Frontal cortex (tissue), 4 donors: ENCODE results near the gene LHFPL2. TPM values are rescaled to one million over a fixed set of nuclear protein-coding genes. Genes with fewer than 3 reads are reported as not detected.

Experiments
- DNase-seq, 2 donors: peaks; one replicate each; pipeline ENCODE4 v3.0.0; 2012; ENCODE audit warnings: low spot score in 2 of 2
- FAIRE-seq: peaks from 2 replicates; lab custom pipeline; 2012; peaks lifted over from hg19 to GRCh38; lab: Jason Lieb, UNC
- total RNA-seq: library from RNA; depleted of rRNA; stranded (reverse); fragments of >200 nt; gene quantifications from one replicate; pipeline ENCODE4 v1.2.3, GENCODE V29; 2014
- donor health status: control.
- donor health status: control.
- donor health status: control.

LHFPL2 gene
- total RNA-seq, 1 donor from 2014 or later, result 23.2 TPM

DNA sequence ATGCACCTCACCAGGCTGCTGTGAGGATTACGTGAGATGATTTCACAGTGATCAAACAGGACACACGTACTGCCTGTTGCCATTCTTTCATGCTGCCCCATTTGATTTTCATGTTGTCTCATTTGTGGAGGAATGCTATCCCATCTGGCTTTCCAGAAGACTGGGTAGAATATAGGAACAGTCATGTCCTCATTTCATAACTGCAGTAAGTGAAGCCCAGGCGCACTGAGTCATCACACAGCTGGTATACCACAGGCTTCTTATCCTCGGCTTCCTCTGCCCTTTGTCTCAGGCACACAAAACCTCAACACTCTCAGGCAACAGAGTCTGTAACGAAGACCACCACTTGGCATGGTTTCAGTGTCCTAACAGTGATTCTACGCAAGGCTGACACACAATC is 62.3 kb downstream of the LHFPL2 start:
- no peak for FAIRE-seq
- peak in 1 of 2 donors; percentile 37 for DNase-seq

DNA sequence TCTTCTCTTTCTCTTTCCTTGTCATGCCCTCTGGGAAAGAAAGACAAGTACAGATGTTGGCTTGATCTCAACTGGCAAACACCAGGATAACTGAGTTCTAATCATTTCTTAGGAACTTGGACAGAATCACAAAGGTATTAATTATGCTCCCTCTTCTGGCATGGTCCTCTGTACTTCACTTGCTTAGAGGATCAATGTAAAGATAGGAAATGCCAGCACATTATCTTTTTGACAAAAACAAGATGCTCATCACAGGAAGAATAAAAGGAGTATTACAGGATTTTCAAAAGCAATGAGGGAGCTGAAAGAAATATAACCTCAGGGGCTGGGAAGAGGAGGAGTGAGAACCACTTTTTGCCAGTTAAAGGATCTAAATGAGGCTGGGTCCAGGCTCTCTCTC is 70.6 kb downstream of the LHFPL2 start:
- DNase-seq (no peak), FAIRE-seq (no peak)

DNA sequence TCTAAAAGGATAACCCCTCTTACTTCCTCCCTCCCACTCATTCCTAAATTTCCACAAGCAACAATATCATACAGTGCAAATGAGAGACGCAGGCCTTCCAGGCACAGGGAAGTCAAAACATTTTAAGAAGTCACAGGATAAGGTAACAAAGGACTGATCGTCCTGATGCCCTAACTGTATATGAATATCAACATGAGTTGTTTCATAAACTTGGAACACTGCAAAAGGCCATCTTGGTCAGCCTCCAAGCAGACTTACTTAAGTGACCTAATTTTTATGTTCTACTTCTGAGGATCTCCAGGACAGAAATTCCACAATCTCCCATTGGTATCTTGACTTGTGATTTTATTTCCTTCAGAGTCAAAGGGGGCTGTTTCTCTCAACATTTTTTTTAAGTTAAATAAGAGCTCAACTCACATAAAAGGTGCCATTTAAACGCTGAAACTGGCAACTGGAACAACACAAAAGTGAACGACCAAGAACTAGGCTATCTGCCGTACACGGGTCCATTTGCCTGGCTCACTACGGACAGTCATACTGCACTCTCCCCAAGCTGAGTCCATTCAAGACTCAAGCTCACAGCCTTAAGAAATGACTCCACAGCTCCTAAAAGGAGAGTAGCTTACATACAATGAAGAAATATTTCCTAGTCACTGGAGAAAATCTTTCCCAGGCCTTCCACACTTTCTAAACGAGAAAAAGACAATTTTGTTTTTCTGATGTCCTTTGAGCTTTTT is 71.3 kb downstream of the LHFPL2 start:
- FAIRE-seq (no peak), DNase-seq (no peak)

DNA sequence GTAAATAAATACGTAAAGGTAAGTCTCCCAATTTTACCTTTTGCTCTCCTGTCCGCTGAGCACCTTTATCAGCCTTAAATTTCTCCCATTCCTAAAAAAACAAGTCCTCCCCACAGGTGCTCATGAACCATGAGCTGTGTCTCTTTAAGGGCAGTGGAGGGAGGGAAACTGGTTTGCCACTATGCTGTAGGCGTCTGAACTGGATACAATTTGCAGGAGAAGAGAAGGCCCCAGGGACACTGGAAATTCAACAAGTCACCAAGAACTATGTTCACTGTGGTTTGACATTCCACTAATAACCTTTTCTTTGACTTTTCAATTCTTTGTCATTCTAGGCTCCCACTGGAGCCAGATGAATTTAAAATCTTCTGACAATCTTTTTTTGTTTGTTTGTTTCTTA is 72.2 kb downstream of the LHFPL2 start:
- DNase-seq (no peak), FAIRE-seq (no peak)

DNA sequence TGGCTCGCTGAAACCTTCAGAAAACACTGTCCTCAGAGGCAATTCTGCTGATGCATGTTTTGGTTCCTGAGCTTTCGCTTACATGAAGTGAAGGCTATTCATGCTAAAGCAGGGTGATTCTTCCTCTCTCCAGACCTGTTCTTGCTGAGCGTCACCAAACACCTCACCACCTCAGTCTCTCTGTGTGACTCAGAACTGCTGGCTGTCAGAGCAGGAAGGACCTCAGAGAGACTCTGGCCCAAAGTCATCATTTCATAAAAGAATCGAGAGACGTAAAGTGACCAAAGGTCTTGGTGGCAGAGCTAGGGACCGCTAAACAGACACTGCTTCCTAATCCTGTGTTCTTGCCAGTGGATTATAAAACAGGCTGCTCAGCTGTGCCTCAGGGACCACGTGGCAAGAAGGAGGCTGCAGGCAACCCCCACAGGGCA is 73.8 kb downstream of the LHFPL2 start:
- FAIRE-seq, result no peak
- no peak for DNase-seq

DNA sequence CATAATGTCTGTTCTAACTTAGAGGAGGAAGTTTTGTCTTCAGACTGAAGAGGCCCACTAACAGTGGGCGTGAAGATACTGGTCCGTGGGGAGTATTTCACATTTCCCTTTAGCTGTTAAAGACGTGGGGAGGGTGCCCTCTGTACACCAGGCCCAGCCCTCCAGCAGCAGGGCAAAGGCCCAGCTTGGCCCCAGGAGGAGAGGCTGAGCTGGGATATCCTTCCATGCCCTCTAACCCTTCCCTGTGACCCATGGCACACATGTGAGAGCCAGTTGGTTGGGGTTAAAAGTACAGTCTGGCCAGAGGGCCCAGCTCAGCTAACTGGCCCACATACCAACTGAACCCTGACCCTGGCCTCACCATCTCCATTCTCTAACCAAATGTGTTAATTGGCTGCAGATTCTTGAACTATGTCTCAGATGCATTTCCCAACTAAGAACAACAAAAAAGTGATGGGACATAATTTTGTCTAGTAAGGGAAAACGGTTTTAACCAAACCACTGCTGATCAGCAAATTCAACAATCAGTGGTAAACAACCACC is 74.4 kb downstream of the LHFPL2 start:
- DNase-seq (no peak), FAIRE-seq (no peak)

DNA sequence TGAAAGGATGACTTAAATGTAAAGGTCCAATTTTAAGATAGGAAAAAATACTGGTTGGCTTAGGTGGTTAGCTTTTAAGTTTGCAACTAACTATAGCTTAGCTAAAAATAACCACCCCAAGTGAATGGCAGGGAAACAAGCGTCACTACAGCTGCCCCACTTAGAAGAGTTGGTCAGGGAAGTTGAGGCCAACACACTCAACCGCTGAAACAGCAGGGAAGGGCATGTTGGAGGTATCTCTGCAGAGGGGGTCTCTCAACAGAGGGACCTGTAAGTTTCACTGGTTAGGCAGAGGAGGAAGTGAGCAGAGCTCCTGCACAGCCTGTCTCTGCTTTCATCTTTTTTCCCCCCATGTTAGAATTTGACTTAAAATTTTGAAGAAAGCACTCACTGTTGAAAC is 75.3 kb downstream of the LHFPL2 start:
- no peak for FAIRE-seq
- DNase-seq, result no peak

DNA sequence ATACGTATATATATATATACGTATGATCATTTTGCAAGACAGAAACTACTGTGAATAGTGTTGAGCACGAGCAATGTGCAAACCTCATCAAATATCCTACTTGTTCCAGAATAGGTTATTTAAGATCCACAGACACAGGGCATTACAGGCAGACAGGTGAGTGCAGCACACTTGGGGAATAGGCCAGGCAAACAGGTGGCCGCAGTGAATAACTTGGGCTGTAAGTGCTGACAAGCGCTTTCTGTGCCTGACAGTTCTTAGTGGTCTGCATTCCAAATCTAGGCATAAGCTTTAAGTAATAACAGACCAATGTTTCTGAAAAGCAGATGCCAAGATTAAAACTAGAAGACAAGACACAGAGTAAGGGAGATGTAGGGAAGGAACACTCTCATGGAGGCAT is 77.9 kb downstream of the LHFPL2 start:
- no peak for FAIRE-seq
- no peak for DNase-seq

DNA sequence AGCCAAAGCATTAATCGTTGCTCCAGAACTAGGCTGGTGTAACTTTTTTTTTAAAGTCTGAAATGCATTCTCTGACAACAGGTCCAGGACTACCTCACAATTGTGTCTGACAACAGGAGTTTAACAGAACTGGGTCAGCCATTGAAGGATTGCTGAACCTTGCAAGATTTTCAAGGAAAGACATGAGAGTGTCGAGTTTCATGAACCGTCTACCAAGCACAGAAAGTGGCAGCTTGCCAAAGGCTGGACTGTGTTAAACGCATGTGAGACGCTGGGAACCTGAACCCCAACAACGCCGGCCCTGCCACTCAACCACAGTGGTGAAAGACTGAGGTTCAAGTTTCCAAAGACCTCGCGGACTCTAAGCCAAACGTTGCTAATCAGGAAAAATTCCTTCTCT is 79.1 kb downstream of the LHFPL2 start:
- DNase-seq (no peak), FAIRE-seq (no peak)

DNA sequence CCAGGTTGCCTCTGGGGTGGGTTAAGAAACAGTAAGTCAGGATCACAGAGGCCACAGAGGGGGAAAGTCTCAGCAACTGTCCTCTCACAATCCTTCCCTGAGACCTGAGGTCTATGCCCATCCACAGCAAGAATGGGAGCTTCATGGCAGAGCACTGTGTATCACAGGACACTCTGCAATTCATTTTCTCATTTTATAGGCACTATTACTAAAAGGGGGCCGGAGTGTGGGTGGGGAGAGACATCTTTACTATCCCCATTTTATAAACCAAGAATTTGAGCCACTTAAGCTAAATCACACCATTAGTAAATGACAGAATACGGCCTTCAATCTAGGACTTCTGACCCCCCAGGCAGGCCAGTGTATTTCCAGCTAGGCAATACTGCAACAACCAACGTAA is 79.9 kb downstream of the LHFPL2 start:
- DNase-seq (no peak), FAIRE-seq (no peak)

DNA sequence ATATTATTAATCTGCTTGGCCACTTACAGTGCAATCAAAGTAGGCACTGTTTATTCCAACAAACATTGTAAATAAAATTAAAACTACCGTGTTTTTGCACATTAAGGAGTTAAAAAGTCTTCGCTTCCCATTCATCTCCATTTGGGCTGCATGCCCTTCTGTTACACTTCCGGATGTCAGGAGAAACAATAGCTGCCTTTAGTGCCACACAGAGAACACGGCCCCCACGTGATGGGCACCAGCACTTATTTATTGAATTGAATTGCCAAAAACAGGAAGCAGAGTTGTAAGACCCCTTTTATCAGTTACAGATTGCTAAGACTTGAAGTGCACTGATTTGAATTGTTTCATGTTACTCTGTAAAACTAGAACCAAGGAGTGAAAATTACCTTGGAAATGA is 80.4 kb downstream of the LHFPL2 start:
- FAIRE-seq, result no peak
- DNase-seq, result no peak

DNA sequence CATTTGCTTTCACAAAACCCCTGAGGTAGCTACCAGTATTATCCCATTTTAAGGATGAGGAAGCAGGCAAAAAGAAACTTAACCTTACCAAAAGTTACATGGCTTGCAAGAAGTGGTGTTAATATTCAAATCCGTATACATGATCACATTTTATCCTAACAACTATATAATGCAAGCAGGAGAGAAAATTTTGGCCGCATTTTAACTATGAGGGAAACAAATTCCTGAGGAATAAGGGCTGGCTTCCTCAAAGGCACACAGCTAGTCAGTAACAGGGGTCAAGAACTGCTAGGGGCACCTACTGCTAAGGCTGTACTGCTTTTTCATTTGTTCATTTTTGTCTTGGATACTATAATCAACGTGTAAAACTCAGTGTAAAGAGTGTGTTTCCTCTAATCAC is 81.0 kb downstream of the LHFPL2 start:
- no peak for FAIRE-seq
- no peak for DNase-seq

DNA sequence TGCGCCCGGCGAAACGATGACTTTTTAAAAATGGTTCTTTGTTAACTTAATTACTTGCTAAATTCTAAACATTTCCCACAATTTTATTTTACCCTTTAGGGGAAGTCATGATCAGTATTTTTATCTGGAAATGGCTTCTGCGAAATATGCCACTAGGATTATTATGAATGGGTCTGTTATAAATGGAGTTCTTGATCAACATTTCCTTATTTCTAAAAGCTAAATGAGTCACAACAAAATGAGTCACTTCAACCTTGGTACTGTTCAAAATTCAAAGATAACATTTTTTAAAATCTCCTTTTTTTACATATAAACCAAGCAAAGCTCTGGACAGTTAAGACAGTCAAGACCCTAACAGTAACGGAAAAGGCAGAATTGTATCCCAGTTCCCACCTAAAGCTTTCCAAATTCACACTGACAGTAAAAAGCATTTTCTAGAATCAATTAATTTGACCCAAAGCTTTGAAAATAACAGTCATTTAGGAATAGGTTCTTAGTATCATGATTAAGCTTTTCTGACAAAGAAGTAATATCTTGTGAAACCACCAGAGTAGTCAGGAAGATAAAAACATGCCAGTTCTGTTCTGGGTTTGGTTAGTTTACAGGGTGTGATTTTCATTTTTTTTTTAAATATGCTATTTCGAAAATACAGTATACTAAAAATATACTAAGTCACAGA is 81.7 kb downstream of the LHFPL2 start:
- DNase-seq (no peak), FAIRE-seq (no peak)

DNA sequence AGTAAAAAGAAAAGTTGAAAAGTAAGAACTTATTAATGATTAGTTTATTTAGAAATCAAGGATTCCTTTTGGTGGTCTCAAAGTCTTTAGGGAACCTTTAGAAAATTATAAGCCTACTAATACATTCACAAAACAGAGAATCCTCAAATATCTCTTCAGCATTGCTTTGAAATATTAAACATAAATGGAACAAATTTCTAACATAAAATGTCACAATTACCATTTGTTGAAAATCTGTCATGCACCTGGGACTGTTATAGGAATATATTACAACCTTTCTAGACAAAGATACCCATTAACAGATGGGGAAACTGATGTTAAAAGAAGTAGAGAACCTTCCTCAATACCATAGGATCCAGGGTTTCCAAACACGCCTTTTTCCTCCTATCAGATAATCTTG is 83.2 kb downstream of the LHFPL2 start:
- DNase-seq (no peak), FAIRE-seq (no peak)

DNA sequence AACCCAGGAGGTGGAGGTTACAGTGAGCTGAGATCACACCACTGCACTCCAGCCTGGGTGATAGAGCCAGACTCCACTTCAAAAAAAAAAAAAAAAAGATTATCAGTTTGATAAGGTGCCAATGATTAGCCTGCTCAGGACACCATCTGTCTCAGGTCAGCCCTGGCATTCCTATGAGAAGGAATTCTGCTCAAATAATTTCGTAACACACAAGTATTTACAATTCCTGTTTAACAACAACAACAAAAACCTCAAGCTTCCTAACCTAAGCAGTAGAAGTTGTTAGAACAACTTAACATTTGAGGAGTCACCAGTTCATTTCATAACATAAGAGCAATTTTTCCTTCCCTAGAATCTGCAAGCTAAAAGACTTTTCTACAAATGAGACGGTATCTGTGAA is 85.0 kb downstream of the LHFPL2 start:
- DNase-seq (no peak), FAIRE-seq (no peak)

DNA sequence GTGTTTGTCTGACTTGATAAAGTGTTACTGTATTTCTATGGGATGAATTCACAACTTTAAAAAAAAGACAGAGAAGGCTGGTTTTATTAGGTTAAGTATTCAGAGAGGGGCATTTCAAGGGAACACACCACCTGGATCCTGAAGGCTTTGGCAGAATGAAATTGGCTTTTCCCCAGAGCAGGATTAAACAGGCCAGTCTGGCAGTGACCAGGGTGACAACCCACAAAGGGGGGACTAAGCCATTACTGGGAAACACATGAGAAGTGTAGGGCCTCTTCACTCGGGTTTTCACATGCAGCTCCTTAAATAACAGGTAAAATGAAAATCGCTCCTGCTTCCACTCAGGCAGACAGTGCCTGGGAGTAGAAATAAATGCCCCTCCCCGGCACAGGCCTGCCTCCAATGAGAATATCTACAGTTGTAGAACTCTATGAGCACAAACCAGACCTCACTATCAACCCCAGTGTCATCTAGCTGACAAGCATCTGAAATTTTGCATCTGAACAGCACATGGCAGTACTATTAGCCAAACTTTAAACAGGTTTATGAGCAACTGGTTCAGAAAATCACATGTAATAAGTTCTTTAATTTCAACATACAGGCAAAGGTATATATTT is 85.8 kb downstream of the LHFPL2 start:
- FAIRE-seq, result no peak
- no peak for DNase-seq

DNA sequence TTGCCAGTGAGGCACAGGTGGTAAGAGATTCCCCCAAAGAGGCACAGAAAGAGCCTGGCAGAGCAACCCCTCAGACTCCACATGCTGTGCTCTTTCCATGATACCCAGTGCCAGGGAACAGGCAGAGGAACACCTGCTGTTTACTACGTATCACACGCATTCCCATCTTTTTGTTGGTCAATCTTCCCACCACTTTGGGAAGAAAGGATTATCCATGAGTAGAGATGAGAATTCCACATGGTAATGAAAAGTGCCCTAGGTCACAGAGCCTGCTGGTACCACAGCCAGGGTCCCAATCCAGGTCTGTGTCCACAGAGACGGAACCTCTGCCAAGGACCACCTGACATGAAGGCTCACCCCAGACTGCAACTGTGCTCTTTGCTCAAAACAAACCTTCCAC is 86.6 kb downstream of the LHFPL2 start:
- DNase-seq (no peak), FAIRE-seq (no peak)

DNA sequence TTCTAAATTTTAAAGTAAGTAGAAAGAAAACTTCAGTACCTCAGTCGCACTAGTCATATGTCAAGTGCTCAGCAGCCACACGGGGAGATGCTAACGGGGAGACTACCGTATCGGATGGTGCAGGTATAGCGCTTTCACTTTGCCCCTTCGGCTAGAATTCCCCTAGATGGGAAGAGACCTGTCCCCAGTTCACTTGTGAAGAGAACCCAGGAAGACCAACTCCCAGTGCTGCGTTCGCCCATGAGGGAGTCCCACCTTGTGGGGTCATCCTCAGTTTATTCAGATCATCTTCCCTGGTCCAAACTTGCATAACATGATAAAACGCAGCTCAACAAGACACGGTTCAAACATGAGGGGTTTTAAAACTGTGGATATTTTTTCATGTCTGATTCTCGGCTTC is 87.3 kb downstream of the LHFPL2 start:
- no peak for FAIRE-seq
- no peak for DNase-seq

DNA sequence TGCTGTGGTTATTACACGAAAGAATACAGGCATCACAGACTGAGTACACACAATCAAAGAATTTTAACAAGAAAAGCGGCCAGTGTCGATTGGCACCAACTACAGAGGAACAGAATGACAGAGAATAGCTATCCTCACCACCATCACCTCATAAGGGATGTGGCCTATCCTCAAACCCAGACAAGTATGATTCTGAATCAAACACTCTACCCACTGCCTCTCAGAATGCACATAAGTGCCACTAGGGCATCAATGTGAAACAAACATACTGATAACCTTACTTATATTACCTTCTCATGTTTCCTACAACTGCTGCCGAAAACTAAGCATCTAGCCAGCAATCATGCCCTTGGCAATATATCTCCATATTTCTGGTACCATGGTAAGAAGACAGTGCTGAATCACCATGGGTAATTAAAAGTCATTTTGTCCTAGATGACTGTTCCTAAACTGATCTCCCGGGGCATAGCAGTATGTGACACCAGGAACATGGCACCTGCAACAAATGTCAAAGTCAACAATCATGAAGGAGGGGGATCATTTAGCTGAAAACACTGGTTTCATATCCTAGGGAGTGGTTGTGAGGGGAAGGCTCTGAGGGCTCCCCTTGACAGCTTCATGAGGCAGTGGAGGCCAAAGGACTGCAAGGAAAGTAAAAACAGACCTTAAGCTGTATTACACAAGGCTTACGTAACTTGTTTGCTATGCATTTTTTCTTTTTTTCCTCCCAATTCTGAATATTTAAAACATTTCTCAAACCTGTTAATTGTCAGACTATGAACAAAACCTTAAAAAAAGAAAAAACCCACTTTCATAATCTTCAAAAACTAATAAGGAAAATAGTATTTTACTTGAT is 88.3 kb downstream of the LHFPL2 start:
- no peak for FAIRE-seq
- DNase-seq, result no peak

DNA sequence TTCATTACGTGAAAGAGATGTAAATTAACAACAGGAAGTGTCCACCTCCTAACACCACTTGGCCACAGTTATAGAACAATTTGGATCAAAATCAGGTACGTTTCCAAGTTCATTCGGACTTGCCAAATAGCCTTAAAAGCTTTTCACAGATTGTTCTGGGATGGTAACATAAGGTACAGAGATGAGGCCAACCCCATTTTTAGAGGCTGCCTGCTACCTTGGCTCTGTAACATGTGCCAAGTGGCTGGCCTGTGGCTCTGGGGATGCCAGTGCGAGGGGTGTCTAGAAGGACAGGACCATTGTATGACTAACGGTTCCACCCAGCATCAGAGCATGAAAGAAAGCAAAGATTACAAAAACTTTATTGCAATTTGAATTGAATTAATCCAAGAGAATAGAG is 91.0 kb downstream of the LHFPL2 start:
- DNase-seq (no peak), FAIRE-seq (no peak)
